Osteoblast (primary cell): ENCODE measurements around the gene CDH24. TPM values are rescaled to one million over a fixed set of nuclear protein-coding genes. Genes with fewer than 3 reads are reported as not detected.
"Not testable (repeated sequence)": the region's sequence is repeated elsewhere in the genome, so short reads cannot be mapped to it uniquely, and the experiment has no call there.

Experiments
- DNase-seq: peaks from one replicate; pipeline ENCODE4 v3.0.0; 2011; ENCODE audit warnings: low spot score, mixed read lengths; ENCODE audit not compliant: insufficient read length; ENCODE audit errors: missing footprints
- H2AFZ ChIP-seq: 2 replicates; pipeline ENCODE4 v1.6.0; 2011; ENCODE audit warnings: mild to moderate bottlenecking, low read length
- H3K27ac ChIP-seq: 2 replicates; pipeline ENCODE4 v1.5.1; 2011; ENCODE audit warnings: mild to moderate bottlenecking, low read depth, low read length, moderate library complexity
- H3K27me3 ChIP-seq: 2 replicates; pipeline ENCODE4 v1.6.0; 2012; ENCODE audit warnings: mild to moderate bottlenecking, control low read depth, inconsistent platforms, low read length, moderate library complexity; ENCODE audit not compliant: insufficient read depth
- H3K36me3 ChIP-seq: 2 replicates; pipeline ENCODE4 v1.5.1; 2011; ENCODE audit warnings: mild to moderate bottlenecking, low read length, control low read depth, moderate library complexity; ENCODE audit not compliant: insufficient read depth
- H3K4me1 ChIP-seq: 2 replicates; pipeline ENCODE4 v1.5.1; 2011; ENCODE audit warnings: mild to moderate bottlenecking, low read length, control low read depth, moderate library complexity; ENCODE audit not compliant: insufficient read depth
- H3K4me2 ChIP-seq: 2 replicates; pipeline ENCODE4 v1.6.0; 2011; ENCODE audit warnings: mild to moderate bottlenecking, low read length; ENCODE audit not compliant: insufficient read depth
- H3K4me3 ChIP-seq: fragments of 200-600 bp; sonication (generic); 3 replicates; pipeline ENCODE4 v1.5.1; 2012; ENCODE audit warnings: mild to moderate bottlenecking, low read length, inconsistent platforms; ENCODE audit not compliant: insufficient read depth
- H3K79me2 ChIP-seq: 2 replicates; pipeline ENCODE4 v1.6.0; 2012; ENCODE audit warnings: mild to moderate bottlenecking, low read length, control low read depth, inconsistent platforms; ENCODE audit not compliant: insufficient read depth
- H3K9me3 ChIP-seq: 2 replicates; pipeline ENCODE4 v1.5.1; 2011; ENCODE audit warnings: low read depth, low read length, control low read depth
- H4K20me1 ChIP-seq: 2 replicates; pipeline ENCODE4 v1.6.0; 2012; ENCODE audit warnings: mild to moderate bottlenecking, low read length, control low read depth; ENCODE audit not compliant: insufficient read depth
- total RNA-seq: library from RNA; depleted of rRNA; stranded (reverse); fragments of >200 nt; gene quantifications from 2 replicates; pipeline ENCODE4 v1.2.3, GENCODE V29; 2012
- TF ChIP-seq, protein P1 (sequence below): IDR thresholded peaks from 2 replicates; pipeline ENCODE4 v1.5.1; 2011; ENCODE audit warnings: mild to moderate bottlenecking, low read depth, low read length, moderate library complexity; ENCODE audit errors: extremely low read depth

The CDH24 gene
- total RNA-seq, 1 donor: 3.3 TPM

DNA sequence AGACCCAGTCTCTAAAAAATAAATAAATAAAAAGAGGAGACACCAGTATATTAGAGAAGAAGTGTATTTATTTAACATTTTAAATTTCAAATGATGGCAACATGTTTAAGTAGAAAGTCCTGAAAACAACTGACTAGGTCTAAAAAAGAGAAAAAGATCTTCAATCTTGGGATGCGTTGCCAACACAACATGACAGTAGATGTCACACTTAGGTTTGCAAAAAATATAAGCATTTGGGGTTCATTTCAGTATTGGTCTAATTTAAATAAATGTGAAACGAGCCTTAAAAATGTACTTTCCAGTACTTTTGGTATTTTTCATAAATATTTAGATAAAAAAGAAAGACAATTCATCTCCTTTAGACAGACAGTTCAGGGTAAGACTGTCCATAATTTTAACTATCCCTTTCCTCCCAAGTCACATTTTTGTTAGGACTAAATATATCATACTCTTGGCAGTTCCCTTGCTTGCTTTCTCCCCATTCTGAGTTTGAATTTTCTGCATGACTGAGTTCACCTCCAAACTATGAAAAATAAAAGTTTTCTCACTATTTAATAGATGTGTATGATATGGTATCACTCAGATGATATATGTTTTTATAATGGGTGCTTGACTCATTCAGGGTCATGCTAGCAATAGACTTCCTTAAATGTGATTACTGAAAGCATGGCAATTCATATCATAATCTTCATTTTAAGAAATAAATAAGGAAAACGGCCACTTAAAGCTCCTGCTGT lies 51.7 kb downstream of the CDH24 start:
- Histone ChIP-seq H3K27ac (peak overlapping the region; percentile 87), H3K79me2 (no peaks in the 10 kb centered on the region), H3K9me3 (no peaks in the 10 kb centered on the region), H3K4me1 (peaks cover 23% of the 10 kb centered on the region), H3K36me3 (no peaks in the 10 kb centered on the region), H3K4me3 (peak overlapping the region; percentile 79), H4K20me1 (no peaks in the 10 kb centered on the region), H2AFZ (no peak overlapping the region), H3K27me3 (no peaks in the 10 kb centered on the region), H3K4me2 (peak overlapping the region; percentile 78)
- peak; percentile 58 for DNase-seq
- TF ChIP-seq, protein P1, sequence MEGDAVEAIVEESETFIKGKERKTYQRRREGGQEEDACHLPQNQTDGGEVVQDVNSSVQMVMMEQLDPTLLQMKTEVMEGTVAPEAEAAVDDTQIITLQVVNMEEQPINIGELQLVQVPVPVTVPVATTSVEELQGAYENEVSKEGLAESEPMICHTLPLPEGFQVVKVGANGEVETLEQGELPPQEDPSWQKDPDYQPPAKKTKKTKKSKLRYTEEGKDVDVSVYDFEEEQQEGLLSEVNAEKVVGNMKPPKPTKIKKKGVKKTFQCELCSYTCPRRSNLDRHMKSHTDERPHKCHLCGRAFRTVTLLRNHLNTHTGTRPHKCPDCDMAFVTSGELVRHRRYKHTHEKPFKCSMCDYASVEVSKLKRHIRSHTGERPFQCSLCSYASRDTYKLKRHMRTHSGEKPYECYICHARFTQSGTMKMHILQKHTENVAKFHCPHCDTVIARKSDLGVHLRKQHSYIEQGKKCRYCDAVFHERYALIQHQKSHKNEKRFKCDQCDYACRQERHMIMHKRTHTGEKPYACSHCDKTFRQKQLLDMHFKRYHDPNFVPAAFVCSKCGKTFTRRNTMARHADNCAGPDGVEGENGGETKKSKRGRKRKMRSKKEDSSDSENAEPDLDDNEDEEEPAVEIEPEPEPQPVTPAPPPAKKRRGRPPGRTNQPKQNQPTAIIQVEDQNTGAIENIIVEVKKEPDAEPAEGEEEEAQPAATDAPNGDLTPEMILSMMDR: no peak

DNA sequence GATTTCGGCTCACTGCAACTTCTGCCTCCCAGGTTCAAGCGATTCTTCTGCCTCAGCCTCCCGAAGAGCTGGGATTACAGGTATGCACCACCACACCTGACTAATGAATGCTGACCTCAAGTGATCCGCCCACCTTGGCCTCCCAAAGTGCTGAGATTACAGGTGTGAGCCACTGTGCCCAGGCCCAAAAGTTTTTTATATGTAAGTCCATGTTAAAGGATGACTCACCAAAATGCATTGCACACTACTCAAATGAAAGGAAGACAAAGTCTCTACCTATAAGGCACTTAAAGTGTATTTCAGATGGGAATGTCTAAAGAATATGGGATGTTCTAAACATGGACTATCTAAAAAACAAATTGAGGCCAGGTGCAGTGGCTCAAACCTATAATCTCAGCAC lies 53.0 kb downstream of the CDH24 start:
- H3K27ac ChIP-seq, H4K20me1 ChIP-seq, H3K9me3 ChIP-seq, H3K4me3 ChIP-seq, DNase-seq, H3K36me3 ChIP-seq, H2AFZ ChIP-seq, H3K27me3 ChIP-seq, H3K4me2 ChIP-seq, H3K79me2 ChIP-seq: not testable (repeated sequence)
- H3K4me1 ChIP-seq: peaks cover 19% of the 10 kb centered on the region

DNA sequence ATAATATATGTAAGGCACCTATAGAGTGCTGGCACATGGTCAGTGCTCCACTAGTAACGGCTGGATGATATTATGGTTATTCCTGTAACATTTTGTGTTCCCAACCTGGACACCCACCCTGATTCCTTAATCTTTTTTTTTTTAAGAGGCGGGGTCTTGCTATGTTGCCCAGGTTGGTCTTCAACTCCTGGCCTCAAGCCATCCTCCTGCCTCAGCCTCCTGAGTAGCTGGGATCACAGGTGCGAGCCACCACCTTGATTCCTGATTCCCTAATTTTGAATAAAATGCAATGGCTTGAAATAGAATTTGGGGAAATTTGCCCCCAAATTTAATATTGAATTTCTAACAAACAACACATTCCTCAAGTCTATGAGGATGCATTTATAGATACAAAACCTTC lies 54.7 kb downstream of the CDH24 start:
- Histone ChIP-seq H4K20me1 (no peaks in the 10 kb centered on the region), H3K36me3 (no peaks in the 10 kb centered on the region), H3K27ac (no peak overlapping the region), H3K4me2 (no peak overlapping the region), H3K79me2 (no peaks in the 10 kb centered on the region), H3K9me3 (no peaks in the 10 kb centered on the region), H3K4me1 (peaks cover 18% of the 10 kb centered on the region), H3K27me3 (no peaks in the 10 kb centered on the region), H3K4me3 (no peak overlapping the region), H2AFZ (no peak overlapping the region)
- TF ChIP-seq, protein P1: no peak
- no peak for DNase-seq

DNA sequence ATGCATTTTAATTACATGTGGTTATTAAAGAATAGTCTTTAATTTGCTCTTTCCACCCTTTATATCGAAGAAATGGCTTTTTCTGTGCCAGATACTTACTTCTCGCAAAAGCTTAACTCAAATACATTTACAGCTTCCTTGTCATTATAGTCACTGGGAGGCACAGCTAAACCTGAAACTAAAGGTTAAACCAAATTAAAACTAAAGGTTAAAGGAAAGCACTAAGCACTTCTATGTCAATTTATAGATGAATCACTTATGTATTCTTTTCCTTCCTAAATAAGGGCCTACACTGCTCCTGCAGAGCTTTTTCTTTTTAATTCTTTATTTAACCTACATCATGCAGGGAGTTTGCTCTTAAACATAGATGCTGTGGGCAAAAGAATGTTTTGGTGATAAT lies 56.5 kb downstream of the CDH24 start:
- H4K20me1 ChIP-seq: no peaks in the 10 kb centered on the region
- TF ChIP-seq, protein P1: no peak
- H2AFZ ChIP-seq: no peak overlapping the region
- H3K27me3 ChIP-seq: no peaks in the 10 kb centered on the region
- H3K27ac ChIP-seq: no peak overlapping the region
- no peaks in the 10 kb centered on the region for H3K9me3 ChIP-seq
- no peak for DNase-seq
- no peak overlapping the region for H3K4me2 ChIP-seq
- no peaks in the 10 kb centered on the region for H3K79me2 ChIP-seq
- H3K4me1 ChIP-seq: peaks cover 8% of the 10 kb centered on the region
- no peak overlapping the region for H3K4me3 ChIP-seq
- no peaks in the 10 kb centered on the region for H3K36me3 ChIP-seq
